GM21381 (cell line): Measurements from ENCODE around the gene RELL2.

Experiments
- ATAC-seq: cut with Tn5 transposase; IDR thresholded peaks from one replicate; pipeline ENCODE4 v1.9.1; 2021; ENCODE audit warnings: mild to moderate bottlenecking, moderate library complexity; ENCODE audit not compliant: unreplicated experiment

RELL2 gene

GRCh38 chr5:141649056-141649688, 12.4 kb downstream of the RELL2 start:
- ATAC-seq, result no peak

GRCh38 chr5:141649972-141650371, 13.2 kb downstream of the RELL2 start:
- ATAC-seq, result no peak

- peak; percentile 98 for ATAC-seq
Observed at GRCh38 chr5:141650851-141651727, 14.3 kb downstream of the RELL2 start, which contains the start of gene FCHSD1. TSS of gene FCHSD1 (minus strand) at chr5:141651418. CDS start at chr5:141651368, 50 bp downstream.

GRCh38 chr5:141651728-141652105, 14.9 kb downstream of the RELL2 start:
- ATAC-seq, result no peak

- no peak for ATAC-seq
Observed at GRCh38 chr5:141654298-141654697, 17.5 kb downstream of the RELL2 start.

GRCh38 chr5:141655020-141655419, 18.2 kb downstream of the RELL2 start:
- no peak for ATAC-seq

GRCh38 chr5:141656396-141656795, 19.6 kb downstream of the RELL2 start:
- no peak for ATAC-seq

- ATAC-seq, result no peak
Observed at GRCh38 chr5:141657404-141657803, 20.6 kb downstream of the RELL2 start.

GRCh38 chr5:141657937-141658545, 21.2 kb downstream of the RELL2 start:
- peak; percentile 55 for ATAC-seq

- ATAC-seq, result no peak
Observed at GRCh38 chr5:141662028-141662427, 25.2 kb downstream of the RELL2 start.

- ATAC-seq, result no peak
Observed at GRCh38 chr5:141663506-141663905, 26.7 kb downstream of the RELL2 start.

GRCh38 chr5:141664733-141665461, 28.1 kb downstream of the RELL2 start:
- peak; percentile 94 for ATAC-seq

- ATAC-seq, result no peak
Observed at GRCh38 chr5:141665995-141666940, 29.5 kb downstream of the RELL2 start.

GRCh38 chr5:141668601-141669265, 31.9 kb downstream of the RELL2 start:
- ATAC-seq, result no peak

- no peak for ATAC-seq
Observed at GRCh38 chr5:141669520-141669919, 32.7 kb downstream of the RELL2 start.

GRCh38 chr5:141672071-141672840, 35.5 kb downstream of the RELL2 start:
- ATAC-seq, result no peak

GRCh38 chr5:141672841-141673813, 36.3 kb downstream of the RELL2 start:
- ATAC-seq, result no peak

- ATAC-seq, result no peak
Observed at GRCh38 chr5:141674747-141675146, 38.0 kb downstream of the RELL2 start.
